Prostate gland (tissue), 2 donors: ENCODE measurements around the gene HCK. TPM values are rescaled to one million over a fixed set of nuclear protein-coding genes. Genes with fewer than 3 reads are reported as not detected.

ENCODE experiments used
- DNase-seq: peaks from one replicate; pipeline ENCODE4 v3.0.0-alpha.2; 2019; ENCODE audit warnings: low spot score
- H3K27ac ChIP-seq, 2 donors: fragments of 200-600 bp; sonication (generic); 2 replicates each; pipeline ENCODE4 v1.5.1; 2017 to 2019
- H3K27me3 ChIP-seq: fragments of 200-600 bp; sonication (generic); replicated peaks from 2 replicates; pipeline ENCODE4 v1.5.1; 2019; ENCODE audit not compliant: insufficient read depth
- H3K36me3 ChIP-seq, 2 donors: fragments of 200-600 bp; sonication (generic); 1 replicate in 1 of 2; 2 replicates in 1 of 2; pipeline versions ENCODE4 v1.5.1 to v1.8.1; 2017 to 2019
- H3K4me1 ChIP-seq: fragments of 200-600 bp; sonication (generic); replicated peaks from 2 replicates; pipeline ENCODE4 v1.5.1; 2019
- H3K4me3 ChIP-seq, 2 donors: fragments of 200-600 bp; sonication (generic); 2 replicates each; pipeline ENCODE4 v1.5.1; 2017 to 2019
- H3K9me3 ChIP-seq: fragments of 200-600 bp; sonication (generic); 2 replicates; pipeline ENCODE4 v1.5.1; 2017
- CTCF ChIP-seq, 4 experiments: fragments of 200-600 bp in 2 of 4; fragments of 450-650 bp in 2 of 4; sonication (generic) in 2 of 4; IDR thresholded peaks; 1 replicate in 3 of 4; 2 replicates in 1 of 4; pipeline ENCODE4 v1.5.1; 2016 to 2019; ENCODE audit warnings: antibody characterized with exemption in 4 of 4, mild to moderate bottlenecking in 2 of 4, moderate library complexity in 2 of 4
- POLR2A ChIP-seq: fragments of 450-650 bp; IDR thresholded peaks from one replicate; pipeline ENCODE4 v1.6.1; 2016; ENCODE audit warnings: antibody characterized with exemption, mild to moderate bottlenecking
- POLR2AphosphoS5 ChIP-seq: sonication (generic); formaldehyde crosslinking; IDR thresholded peaks from one replicate; pipeline ENCODE4 v1.6.1; 2017; ENCODE audit warnings: antibody characterized with exemption
- WGBS: methylation state at CpG from one replicate; pipeline ENCODE4 v1.1.5; 2018; 5-methylcytosine and 5-hydroxymethylcytosine counted together
- intact Hi-C: fragments of 100-400 bp; cut with DNase I; formaldehyde crosslinking; loops from one replicate; pipeline ENCODE4 v1.14.2; 2022
- small RNA-seq, 2 donors: library from RNA; depleted of rRNA; stranded (forward); fragments of <200 nt; gene quantifications; one replicate each; pipeline ENCODE3, GENCODE V24; 2016
- total RNA-seq, 2 donors: library from RNA; depleted of rRNA; stranded (reverse); fragments of >200 nt; gene quantifications; one replicate each; pipeline ENCODE4 v1.1.0, GENCODE V29; 2016

HCK gene
- total RNA-seq, 2 donors from 2014 or later, result 3.1 to 6.0 TPM

DNA sequence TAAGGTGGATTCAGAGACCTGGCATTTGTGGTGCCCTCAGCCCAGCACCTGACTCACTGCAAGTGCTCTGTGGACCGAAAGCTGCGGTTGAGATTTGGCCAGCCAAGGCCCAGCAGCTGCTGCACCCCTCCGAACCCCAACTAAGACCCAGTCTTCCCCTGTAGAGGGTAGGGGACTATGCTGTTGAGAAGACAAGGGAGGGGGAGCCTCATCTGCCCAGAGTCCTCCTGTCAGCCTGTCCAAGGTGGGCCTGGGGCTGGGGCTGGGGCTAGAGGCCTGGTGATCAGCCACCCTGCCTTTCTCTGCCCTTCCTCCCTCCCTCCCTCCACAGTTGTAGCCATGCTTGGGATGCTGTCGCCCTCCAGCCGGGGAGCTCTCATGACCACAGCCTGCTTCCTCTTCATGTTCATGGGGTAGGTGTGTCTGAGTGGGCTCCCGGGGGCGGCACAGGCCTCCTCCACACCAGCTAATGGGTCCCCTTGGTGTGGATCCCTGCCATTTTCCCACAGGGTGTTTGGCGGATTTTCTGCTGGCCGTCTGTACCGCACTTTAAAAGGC, 98.3 kb downstream of the HCK start:
- Histone ChIP-seq H3K4me1 (no peaks in the 10 kb centered on the region), H3K4me3 (no peak overlapping the region), H3K9me3 (no peaks in the 10 kb centered on the region), H3K27me3 (no peaks in the 10 kb centered on the region), H3K27ac (no peak overlapping the region), H3K36me3 (peaks cover 0 to 25% of the 10 kb centered on the region in 2 donors)
- 94% methylated on average over 10 of the region's 10 CpGs for WGBS
- no peak for DNase-seq
- TF ChIP-seq CTCF (IDR thresholded peaks at IDR 0.05) (no peak), POLR2AphosphoS5 (no peak), POLR2A (no peak)
- intact Hi-C loops, result no loop called here

Small RNA genes within 50 kb of the gene (small RNA-seq; reads per million reads assigned to genes)
- gene RNA5SP481 (0.28 to 1.1 reads per million in 2 donors), gene RNA5SP482 (0.75 to 1.1 reads per million in 2 donors)

Other genes with a start within 250 kb of the HCK start
- under 1 TPM; 0.27 to 0.91 TPM for gene MYLK2, start 232.9 kb upstream of the HCK start, total RNA-seq
- 1 to 10 TPM in 1 of 2 donors, not detected in 1; 8.3 TPM for gene FOXS1, start 206.6 kb upstream of the HCK start, total RNA-seq
- 10 to 100 TPM in 1 of 2 donors, 1 to 10 TPM in 1; 1.7 to 57.9 TPM for gene DUSP15, start 181.7 kb upstream of the HCK start, total RNA-seq
- gene TTLL9, start 181.6 kb upstream of the HCK start, total RNA-seq, result 1 to 10 TPM in 1 of 2 donors, not detected in 1; 1.2 TPM
- gene PDRG1, start 100.2 kb upstream of the HCK start, total RNA-seq, result 10 to 100 TPM; 11.4 to 30.3 TPM
- gene XKR7, start 84.1 kb upstream of the HCK start, total RNA-seq, result under 1 TPM in 1 of 2 donors, not detected in 1; 0.05 TPM
- 1 to 10 TPM; 4.6 to 5.7 TPM for gene CCM2L, start 41.8 kb upstream of the HCK start, total RNA-seq
- gene TM9SF4, start 57.5 kb downstream of the HCK start, total RNA-seq, result 10 to 100 TPM; 44.7 to 62.9 TPM
- gene PLAGL2, start 155.5 kb downstream of the HCK start, total RNA-seq, result 10 to 100 TPM; 11.2 to 17.4 TPM
- 10 to 100 TPM; 33.2 to 44.3 TPM for gene POFUT1, start 155.6 kb downstream of the HCK start, total RNA-seq
- gene KIF3B, start 225.4 kb downstream of the HCK start, total RNA-seq, result 10 to 100 TPM; 22.6 to 23.5 TPM